Occipital lobe (tissue), 2 donors: ENCODE data around the gene SLC6A1. TPM values are rescaled to one million over a fixed set of nuclear protein-coding genes. Genes with fewer than 3 reads are reported as not detected.

ENCODE experiments used
- DNase-seq: peaks from one replicate; lab custom pipeline; 2025; lab: John Stamatoyannopoulos, UW
- total RNA-seq: library from RNA; depleted of rRNA; stranded (reverse); fragments of >200 nt; gene quantifications from one replicate; pipeline ENCODE4 v1.2.3, GENCODE V29; 2014

The SLC6A1 gene
- total RNA-seq, 1 donor from 2014 or later = 61.1 TPM

DNA sequence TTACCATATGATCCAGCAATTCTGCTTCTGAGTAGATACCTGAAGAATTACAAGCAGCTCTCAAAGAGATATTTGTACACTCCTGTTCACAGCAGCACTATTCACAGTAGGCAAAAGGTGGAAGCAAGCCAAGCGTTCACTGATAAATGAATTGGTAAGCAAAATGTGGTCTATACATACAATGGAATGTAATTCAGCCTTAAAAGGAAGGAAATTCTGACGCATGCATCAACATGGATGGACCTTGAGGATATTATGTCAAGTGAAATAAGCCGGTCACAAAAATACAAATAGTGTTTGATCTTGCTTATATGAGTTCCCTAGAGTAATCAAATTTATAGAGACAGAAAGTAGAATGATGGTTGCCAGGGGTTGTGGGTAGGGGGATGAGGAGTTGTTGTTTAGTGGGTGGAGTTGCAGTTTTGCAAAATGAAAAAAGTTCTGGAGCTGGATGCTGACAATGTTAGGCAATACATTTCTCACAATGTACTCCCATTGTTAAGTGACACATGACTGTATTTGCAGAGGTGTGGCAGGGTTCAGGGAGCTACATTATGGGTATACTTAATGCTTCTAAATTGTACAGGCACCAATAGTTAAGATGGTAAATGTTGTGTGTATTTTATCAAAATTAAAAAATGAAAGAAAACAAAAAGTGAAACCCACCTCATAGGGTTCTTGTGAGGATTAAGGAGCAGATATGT, 26.7 kb downstream of the SLC6A1 start:
- no peak for DNase-seq

DNA sequence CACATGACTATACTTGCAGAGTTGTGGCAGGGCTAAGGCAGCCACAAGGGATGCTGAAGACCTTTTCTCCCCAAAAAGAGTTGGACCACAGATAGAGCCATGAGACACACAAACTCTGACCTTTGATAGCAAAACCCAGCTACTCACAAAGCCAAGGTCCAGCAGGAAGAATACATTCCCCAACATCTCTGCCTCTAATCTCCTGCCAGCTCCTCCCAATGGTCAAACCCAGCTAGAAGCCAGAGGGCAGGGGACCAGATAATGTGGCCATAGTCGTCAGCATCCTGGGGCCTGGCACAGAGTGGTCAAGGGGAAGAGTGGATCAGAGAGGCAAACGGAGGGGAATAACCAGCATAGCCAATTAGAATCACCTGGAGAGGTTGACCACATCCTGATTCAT, 28.2 kb downstream of the SLC6A1 start:
- no peak for DNase-seq

DNA sequence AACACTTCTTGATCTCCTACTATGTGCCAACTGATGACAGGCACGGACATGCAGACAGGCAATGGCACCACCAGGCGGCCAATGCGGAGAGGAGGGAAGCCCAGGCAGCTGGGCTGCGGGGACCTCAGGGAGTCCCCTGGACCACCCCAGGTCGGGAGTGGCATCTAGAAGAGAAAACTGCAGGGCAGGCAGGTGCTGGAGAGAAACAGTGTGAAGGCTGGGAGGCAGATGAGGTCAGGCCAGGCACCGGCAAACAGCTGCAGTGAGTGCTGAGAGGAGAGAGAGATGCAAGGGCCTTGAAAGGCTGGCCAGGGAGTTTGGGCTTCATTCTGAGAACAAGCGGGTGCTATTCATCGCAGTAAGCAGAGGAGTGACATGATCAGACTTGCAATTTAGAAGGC, 29.1 kb downstream of the SLC6A1 start:
- DNase-seq = peak; percentile 27

DNA sequence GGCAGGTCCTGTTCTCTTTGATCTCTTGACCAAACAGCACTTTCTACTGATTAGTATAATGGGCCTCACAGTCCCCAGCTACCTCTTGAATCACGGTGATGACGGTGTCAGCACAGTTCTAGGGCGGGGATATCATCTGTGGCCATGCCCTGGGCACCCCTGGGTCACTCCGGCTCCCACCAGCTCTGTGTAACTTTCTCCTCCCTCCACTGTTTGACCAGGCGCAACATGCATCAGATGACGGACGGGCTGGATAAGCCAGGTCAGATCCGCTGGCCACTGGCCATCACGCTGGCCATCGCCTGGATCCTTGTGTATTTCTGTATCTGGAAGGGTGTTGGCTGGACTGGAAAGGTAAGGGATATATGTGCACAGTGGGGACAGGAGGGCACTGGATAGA, 29.6 kb downstream of the SLC6A1 start:
- no peak for DNase-seq

DNA sequence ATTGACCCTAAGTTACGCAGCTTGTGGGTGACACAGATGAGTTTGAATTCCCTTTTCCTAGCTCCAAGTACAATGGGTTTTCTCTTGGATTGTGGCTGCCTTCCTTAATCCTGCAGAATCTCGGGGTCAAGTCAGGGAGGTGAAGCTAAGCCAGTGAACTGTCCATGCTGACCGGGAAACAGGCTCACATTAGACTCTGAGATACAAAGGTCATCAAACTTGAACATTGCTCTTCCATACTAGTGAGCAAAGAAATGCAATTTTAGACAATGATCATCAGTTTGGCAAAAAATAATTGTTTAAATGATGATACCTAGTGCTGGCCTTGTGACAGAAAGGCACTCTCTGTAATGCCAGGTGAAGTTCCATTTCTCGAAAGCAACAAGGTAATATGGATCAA, 31.6 kb downstream of the SLC6A1 start:
- DNase-seq = no peak

DNA sequence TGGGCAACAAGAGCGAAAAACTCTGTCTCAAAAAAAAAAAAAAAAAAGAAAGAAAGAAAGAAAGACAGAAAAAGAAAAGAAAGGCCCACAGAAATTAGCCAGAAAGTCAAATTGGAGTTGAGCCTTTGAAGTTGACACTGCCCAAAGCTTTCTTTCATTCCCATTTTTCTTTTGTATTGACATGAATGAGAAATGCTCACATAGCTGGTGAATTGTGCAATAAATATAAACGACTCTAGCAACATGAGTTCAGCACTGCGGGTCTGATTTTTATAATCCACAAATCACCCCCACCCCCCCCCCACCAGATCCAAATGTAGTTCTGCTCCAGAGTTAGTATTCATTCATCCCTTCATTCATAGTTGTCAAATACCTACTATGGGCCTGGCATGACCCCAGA, 37.4 kb downstream of the SLC6A1 start:
- DNase-seq = no peak

DNA sequence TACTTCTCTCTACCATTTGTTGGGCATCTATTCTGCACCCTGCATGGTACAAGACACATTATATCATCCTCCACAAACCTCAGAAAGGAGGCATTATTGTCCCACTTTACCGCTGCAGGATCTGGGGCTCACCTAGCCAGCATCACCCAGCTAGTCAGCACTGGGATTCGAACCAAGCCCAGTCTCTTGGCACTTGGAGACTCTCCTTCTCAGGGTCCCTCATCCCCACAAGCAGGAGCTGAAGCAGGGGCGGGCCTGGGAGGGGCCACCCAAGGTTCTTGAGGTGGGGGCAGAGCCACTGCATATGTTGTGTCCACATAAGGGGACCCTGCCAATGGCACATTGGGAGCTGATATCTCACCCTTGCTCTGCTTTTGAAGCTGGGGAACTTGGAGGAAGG, 41.3 kb downstream of the SLC6A1 start:
- no peak for DNase-seq

DNA sequence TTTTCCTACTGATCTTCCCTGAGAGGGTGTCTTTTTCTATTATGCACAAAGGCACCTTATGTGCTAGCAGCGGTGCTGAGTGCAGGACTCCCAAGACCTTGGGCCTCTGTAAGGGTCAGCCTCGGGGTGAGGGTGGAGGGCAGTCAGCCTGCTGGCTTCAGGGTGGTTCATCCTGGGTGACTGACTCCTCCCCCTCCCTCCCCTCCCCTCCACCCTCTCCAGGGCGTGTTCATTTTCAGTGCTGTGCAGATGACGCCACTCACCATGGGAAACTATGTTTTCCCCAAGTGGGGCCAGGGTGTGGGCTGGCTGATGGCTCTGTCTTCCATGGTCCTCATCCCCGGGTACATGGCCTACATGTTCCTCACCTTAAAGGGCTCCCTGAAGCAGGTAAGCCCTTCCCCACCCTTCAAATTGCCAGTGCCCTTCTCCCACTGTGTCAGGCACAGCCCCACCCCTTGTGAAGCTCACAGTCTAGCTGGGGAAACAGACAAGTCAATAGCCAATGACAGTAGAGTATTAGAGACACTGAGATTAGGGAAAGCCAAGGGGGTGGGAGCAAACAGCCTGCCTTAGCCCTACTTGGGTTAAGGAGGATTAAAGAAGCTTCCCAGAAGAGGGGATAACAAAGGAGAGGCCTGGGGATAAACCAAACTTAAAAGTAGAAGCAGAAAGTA, 41.9 kb downstream of the SLC6A1 start:
- no peak for DNase-seq

DNA sequence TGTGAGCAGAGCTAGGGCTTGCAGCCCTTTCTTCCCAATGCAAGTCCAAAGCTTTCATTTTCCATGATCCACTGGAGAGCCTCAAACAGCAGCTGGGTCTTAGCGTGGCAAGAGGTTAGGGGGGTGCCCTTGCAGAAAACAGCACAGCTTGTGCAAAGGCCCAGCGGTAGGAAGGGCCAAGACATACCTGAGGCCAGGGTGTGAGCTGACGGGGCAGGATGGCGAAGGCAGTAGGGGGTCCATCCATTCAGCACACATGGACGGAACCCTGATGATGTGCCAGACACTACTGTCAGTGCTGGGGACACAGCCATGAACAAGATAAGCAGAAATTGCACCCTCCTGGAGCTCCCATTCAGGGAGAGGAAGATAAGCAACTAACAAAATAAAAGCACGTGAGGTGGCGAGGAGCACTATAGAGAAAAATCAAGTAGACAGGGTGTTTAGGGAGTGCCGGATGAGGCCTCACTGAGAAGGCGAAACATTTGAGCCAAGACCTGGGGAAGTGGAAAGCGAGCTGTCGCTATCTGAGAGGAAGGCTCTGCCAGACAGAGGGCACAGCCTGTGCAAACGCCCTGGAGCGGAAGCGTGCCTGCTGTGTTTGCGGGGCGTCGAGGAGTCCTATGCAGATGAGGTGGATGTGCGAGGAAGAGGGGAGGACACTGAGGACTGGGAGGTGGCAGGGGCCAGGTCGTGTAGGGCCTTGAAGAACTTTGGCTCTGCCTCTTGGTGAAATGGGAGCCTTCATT, 43.4 kb downstream of the SLC6A1 start:
- no peak for DNase-seq

DNA sequence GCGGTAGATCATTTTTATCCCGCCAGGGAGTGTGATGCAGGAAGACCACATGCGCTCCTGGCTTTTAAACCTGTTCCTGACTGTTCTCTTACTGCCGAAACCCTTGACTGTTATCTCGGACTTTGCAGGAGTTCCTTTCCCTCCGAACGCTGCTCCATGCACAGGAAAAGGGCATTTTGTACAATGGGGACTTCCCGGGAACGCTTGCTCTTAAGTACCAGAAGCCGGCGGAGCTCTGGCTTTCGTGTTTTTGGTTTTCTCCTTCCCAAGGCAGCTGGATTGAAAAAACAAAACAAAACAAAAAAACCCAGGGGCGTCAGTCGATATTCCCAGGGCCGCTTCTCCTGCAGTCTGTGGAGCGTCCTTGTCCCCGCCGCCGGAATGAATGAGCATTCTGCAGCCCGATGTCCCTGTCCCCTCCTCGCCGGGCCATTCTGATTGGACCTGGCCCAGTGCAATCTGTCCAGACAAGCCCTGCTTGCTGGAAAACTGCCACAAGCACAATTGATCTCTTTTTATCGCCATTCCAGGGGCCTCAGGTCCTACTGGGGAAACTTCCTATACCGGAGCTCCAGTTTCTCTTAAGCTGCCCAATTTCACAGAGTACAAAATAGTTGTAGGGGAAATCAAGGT, 44.8 kb downstream of the SLC6A1 start:
- no peak for DNase-seq

DNA sequence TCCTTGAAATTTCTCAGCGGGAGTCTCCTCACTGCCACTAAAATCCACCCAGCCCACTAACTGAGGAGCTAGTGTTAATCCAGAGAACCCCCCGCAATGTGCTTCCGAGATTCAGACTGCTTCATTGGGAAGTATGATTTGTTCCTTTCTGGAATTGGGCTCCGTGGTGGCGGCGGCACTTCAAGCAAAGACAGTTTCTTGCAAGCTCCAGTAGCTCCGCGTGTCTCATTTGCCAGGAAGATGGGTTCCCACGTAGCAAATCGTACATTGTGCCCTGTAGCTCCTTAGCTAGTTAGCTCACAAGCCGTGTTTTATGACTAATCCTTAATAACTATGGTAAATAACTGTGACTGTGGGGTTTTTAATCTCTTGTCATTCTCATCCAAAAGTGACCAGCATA, 45.4 kb downstream of the SLC6A1 start:
- no peak for DNase-seq

DNA sequence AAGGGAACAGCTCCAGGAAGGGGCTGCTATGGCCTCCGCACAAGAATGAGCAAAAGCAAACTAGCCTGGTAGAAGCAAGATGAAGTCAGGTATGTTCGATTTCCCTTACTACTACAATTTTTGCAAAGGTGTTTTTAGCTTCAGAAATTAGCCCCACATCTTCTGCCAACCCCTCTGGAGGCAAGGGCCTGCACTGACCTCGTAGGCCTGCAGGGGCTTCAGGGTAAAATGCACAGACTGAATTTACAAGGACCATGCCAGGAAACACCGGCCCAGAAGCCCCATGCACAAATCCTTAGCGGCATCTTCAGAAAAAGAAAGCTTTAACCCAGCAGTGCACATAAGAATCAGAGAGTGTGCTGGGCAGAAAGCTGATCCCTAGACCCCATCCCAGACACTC, 53.0 kb downstream of the SLC6A1 start:
- no peak for DNase-seq

DNA sequence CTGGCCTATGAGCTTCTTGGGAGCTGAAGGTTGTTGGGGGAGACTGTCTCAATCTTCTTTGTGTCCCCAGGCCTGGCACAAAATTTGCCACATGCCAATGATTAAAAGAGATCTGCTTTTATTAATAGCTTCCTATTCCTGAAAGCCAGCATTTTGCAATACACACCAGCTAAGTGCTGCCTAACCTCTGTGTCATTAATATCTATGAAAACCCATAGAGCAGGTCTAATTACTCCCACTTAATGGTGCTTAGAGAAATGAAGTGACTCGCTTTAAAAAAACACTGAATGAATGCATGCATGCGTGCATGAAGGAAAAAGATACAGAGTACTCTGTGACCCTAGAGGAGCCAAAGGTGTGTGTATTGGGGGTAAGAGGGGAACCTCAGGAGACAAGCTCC, 55.0 kb downstream of the SLC6A1 start:
- no peak for DNase-seq

DNA sequence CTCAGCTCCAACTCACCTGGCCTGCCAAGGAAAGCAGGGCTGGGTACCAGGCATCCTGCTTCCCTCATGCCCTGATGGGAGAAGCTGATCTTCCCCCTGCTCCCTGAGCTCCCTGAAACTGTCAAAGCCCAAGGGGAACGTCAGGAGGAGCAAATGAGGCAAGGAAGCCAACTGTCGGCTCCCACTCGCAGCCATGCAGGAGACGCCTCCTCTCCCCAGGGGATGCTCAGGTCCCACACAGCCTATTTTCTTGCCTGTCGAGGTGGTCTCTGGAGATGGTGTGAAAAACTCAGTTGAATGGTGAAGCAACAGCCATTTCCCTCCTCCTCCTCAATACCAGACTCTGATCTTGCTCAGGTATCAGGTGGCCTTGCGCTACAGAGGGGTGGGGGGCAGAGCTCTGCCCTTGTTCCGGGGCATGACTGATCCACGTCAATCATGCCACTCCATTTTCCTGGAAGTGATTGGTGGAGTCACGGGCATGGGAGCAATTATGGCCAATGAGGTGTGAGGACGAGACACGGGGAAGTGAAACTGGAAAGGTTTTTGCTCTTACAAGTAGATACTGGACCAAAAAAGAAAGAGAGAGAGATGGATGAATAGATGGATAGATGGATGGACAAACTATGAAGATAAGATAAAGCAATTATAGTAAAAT, 58.2 kb downstream of the SLC6A1 start:
- DNase-seq = no peak

DNA sequence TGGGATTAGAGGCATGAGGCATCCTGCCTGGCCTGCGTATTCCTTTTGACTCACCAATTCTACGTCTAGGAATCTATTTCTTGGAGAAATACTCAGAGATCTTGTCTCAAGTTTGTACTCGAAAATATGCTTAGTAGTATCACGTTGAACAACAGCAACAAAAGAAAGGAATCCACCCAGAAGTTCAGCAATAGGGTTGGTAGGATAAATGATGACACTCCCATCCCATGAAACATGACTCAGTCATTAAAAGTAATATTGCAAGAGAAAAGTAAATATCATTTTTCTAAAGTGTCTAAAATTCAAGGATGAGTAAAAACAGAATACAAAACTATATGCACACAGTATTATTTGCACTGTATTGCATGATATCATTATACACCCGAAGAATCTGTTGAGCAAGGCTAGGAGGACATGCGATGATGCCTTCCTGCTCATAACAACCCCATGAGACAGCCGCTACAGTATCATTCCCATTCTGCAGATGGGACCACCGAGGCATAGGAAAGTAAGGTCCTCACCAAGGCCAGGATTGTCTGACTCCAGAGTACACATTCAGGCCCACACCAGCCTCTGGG, 61.5 kb downstream of the SLC6A1 start:
- no peak for DNase-seq

DNA sequence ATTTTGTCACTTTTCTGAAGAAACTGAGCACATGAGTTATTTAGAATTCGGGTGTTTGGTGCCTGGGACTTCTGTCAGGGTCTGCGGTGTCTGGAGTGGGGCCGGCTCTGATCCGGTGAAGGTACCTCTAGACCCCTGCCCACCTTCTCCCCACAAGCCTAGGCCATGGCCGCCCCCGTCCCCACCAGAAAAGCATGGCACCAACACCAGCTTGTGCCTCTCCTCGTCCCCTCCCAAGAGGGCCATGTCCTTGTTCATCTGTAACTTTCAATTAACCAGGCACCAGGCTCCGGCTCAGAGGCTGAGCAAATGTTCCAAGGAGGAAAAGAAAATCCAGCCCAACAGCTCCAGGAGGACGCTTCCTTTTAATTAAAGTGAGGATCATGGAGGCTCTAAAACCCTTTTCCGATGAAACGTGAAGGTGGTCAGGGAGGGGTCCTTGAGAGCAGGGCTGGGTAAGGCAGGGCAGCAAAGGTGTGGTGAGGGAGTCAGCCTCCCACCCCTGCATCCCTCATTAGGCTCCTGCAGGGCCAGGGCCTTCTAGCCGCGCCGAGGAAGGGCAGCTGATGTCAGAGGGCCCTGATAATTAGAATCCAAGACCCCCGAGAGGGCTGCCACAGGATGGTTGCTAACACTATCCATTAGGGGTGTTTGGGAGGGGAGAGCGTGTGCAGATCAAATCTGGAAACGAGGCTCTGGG, 62.3 kb downstream of the SLC6A1 start:
- no peak for DNase-seq

DNA sequence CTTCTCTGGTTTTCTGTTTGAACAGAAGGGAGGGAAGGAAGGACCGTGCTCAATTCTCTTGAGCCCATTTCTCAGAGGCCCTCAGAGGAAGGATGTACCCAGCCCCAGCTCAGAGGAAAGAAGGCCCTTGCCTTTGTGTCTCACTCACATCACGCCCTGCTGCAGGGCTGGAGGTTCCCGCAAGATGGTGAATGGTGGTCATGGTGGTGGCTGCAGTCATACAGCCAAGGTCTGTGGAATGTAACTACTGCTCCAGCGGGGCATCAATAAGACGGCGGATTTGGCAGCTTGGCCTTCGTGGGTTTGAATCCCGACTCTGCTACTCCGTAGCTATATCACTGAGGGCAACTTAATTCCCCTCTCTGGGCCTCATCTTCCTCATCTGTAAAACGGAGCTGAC, 62.9 kb downstream of the SLC6A1 start:
- DNase-seq = no peak

DNA sequence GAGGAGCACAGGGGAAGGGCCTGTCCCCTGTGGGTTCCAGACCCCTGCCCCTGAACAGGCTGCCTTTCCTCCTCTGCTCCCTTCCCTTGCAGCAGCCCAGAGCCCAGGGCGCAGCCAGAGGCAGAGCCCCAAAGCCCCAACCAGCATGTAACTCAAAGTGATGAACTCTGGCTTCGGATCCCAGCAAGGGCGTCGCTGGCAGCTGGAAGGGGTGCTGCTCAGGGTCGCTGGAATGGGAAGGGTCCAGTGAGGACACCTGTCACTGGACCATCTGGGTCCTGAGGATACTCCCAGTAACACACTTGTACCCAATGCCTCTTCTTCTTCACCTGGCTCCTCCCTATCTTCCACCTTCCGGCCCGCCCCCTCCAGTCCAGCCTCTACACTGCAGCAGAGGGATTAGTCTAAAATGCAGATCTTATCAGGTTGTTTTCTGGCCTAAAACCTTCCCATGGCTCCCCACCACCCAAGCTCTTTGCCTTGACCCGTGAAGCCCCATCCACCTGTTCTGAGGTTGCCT, 64.0 kb downstream of the SLC6A1 start:
- DNase-seq = no peak

DNA sequence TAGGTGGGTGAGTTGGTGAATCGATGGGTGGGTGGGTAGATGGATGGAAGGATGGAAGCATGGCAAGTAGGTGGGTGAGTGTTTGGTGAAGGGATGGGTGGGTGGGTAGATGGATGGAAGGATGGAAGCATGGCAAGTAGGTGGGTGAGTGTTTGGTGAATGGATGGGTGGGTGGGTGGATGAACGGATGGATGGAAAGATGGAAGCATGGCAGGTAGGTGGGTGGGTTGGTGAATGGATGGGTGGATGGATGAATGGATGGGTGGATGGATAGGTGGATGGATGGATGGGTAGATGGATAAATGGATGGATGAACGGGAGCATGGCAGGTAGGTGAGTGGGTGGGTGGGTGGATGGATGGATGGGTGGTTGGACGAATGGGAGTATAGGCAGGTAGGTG, 65.1 kb downstream of the SLC6A1 start:
- DNase-seq = no peak

DNA sequence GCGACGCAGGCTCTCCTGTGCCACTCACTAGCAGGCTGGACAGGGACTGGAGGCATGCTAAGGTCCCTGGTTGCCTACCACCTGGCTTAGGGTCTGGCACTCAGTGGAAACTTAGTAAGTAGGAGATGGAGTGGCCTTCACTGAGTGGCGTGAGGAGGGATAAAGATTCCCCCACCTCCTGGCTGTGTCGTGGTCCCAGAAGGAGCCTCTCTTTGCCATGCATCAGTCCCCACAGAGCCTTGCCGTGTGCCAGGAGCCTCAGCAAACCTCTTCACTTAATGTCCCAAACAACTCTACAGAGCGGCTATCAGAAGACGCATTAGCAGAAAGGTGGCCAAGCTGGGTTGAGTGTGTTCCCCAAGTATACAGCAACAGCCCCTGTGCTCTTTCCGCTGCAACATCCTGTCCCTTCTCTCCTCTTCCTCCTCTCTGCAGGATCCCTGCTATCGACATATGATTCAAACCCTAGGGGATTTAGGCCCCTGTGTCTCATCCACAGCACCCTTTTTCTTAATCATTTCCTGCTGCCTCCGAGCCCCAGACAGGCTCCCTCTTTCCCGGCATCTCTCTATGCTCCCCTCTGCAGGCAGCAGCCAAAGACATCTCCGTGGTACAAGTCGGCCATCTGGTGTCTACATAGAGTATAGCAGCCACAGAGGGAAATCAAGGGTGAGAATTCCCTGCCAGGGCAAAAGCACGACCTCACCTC, 66.7 kb downstream of the SLC6A1 start:
- DNase-seq = peak; percentile 66
